ENCODE measurements around the gene FNTB. TPM values are rescaled to one million over a fixed set of nuclear protein-coding genes. Genes with fewer than 3 reads are reported as not detected.

The FNTB gene
- total and polyA plus RNA-seq, 2 donors (not counting 3 experiments of a cell fraction or from before 2014, with no cell fraction given): 21.0 to 21.6 TPM

DNA sequence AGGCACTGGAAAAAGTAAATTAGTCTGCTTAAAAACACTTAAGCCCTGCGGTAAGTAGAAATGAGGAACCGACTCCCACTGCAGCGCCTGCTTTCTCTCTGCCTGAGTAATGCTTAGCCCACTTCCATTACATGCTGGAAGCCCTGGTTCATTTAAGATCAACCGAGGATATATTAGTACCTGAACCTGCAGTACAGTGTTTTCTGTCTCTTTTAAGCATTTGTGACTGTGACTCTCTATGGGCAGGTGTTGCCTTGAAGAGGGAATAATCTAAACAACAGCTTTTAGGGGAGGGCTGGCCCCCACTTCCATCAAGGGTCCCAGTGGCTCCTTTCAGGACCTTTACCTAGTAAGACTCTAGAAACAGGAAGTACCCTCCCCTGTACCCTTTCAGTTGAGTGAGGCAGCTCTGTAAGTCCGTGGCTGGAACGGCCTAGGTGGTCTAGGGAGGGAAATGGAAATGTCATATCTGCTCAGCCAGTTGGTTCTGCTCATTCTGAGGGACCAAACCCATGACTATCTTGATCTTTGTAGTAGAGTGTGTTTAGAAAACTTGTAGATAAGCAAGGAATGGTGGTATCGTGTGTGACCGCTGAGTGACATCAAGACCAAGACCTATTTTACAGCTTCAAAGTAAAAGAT lies 56.2 kb downstream of the FNTB start:
- CTCF ChIA-PET: no interaction called here
- POLR2A ChIA-PET: no interaction called here
- dilution Hi-C loops (cut with MboI; ENCODE audit: extremely low pct_ligation_motif_present, low sequenced_read_pairs): no loop called here

More for the DNA sequence above, 56.2 kb downstream of the FNTB start:
- H3K36me3 ChIP-seq (ENCODE audit: control insufficient read depth in 2 of 2, extremely low read depth in 1 of 2, insufficient read depth in 2 of 2, low read length in 2 of 2): peaks cover 3 to 5% of the 10 kb centered on the region in 2 experiments
- H3K9ac ChIP-seq (replicated peaks; ENCODE audit: extremely low read depth, insufficient read depth, low read length): no peak overlapping the region
- H3K9me1 ChIP-seq (replicated peaks; ENCODE audit: control insufficient read depth, extremely low read depth, insufficient read depth, low read length): no peaks in the 10 kb centered on the region
- FAIRE-seq (no peak), DNase-seq (ENCODE audit: low read depth, low spot score) (no peak)
- no peak overlapping the region for H3K4me3 ChIP-seq (replicated peaks in 1 of 3; ENCODE audit: insufficient read depth in 1 of 3, low read depth in 1 of 3, low read length in 3 of 3)
- no peak overlapping the region for H3K4me2 ChIP-seq (ENCODE audit: insufficient read depth, low read length)
- BruUV-seq (replicated peaks): no TSS peak
- H2AFZ ChIP-seq (ENCODE audit: low read depth, low read length): no peak overlapping the region
- no peak overlapping the region for H3K27ac ChIP-seq (ENCODE audit: insufficient read depth, low read depth, low read length)
- no peaks in the 10 kb centered on the region for H3K79me2 ChIP-seq (ENCODE audit: control insufficient read depth, insufficient read depth, low read length)
- intact Hi-C loops (cut with micrococcal nuclease): no loop called here
- H3K9me3 ChIP-seq (replicated peaks; ENCODE audit: control insufficient read depth, insufficient read depth, low read length): no peaks in the 10 kb centered on the region
- no peaks in the 10 kb centered on the region for H3K27me3 ChIP-seq (ENCODE audit: control insufficient read depth in 2 of 2, insufficient read depth in 2 of 2, low read length in 2 of 2)
- no peaks in the 10 kb centered on the region for H4K20me1 ChIP-seq (replicated peaks; ENCODE audit: control insufficient read depth, extremely low read depth, insufficient read depth, low read length)
- no peaks in the 10 kb centered on the region for H3K4me1 ChIP-seq (ENCODE audit: control insufficient read depth, extremely low read depth, insufficient read depth, low read length)
- TF ChIP-seq, protein P1, sequence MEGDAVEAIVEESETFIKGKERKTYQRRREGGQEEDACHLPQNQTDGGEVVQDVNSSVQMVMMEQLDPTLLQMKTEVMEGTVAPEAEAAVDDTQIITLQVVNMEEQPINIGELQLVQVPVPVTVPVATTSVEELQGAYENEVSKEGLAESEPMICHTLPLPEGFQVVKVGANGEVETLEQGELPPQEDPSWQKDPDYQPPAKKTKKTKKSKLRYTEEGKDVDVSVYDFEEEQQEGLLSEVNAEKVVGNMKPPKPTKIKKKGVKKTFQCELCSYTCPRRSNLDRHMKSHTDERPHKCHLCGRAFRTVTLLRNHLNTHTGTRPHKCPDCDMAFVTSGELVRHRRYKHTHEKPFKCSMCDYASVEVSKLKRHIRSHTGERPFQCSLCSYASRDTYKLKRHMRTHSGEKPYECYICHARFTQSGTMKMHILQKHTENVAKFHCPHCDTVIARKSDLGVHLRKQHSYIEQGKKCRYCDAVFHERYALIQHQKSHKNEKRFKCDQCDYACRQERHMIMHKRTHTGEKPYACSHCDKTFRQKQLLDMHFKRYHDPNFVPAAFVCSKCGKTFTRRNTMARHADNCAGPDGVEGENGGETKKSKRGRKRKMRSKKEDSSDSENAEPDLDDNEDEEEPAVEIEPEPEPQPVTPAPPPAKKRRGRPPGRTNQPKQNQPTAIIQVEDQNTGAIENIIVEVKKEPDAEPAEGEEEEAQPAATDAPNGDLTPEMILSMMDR (IDR thresholded peaks at IDR 0.05; ENCODE audit: extremely low read depth in 1 of 2, insufficient read depth in 1 of 2, low read depth in 1 of 2, low read length in 2 of 2): no peak
- TF ChIP-seq JUN (IDR thresholded peaks at IDR 0.05; ENCODE audit: borderline replicate concordance, insufficient read depth, insufficient read length, low read depth) (no peak), POLR2A (IDR thresholded peaks at IDR 0.05; ENCODE audit: low read depth, low read length) (no peak), EZH2 (IDR thresholded peaks at IDR 0.05; ENCODE audit: borderline replicate concordance, low read depth, low read length, severe bottlenecking) (no peak), MYC (IDR thresholded peaks at IDR 0.05; ENCODE audit: low read depth, low read length) (no peak), POLR2AphosphoS5 (IDR thresholded peaks at IDR 0.05; ENCODE audit: insufficient read depth, low read depth, low read length) (no peak), GATA2 (IDR thresholded peaks at IDR 0.05; ENCODE audit: insufficient read depth, insufficient read length, low read depth, low read length) (no peak), FOS (IDR thresholded peaks at IDR 0.05; ENCODE audit: borderline replicate concordance, insufficient read depth, low read length) (no peak)
- TF ChIP-seq, protein P2, sequence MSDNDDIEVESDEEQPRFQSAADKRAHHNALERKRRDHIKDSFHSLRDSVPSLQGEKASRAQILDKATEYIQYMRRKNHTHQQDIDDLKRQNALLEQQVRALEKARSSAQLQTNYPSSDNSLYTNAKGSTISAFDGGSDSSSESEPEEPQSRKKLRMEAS (IDR thresholded peaks at IDR 0.05; ENCODE audit: insufficient read depth, insufficient read length): no peak

All from endothelial cell of umbilical vein (primary cell).